SKM-1 (cell line): ENCODE data around the gene ITGAD.
"Not testable (repeated sequence)": the region's sequence is repeated elsewhere in the genome, so short reads cannot be mapped to it uniquely, and the experiment has no call there.

Experiments
- DNase-seq: peaks from one replicate; lab custom pipeline; 2025; ENCODE audit not compliant: unreplicated experiment; lab: John Stamatoyannopoulos, UW

The ITGAD gene

GRCh38 chr16:31403590-31404352 is 10.6 kb downstream of the ITGAD start:
- DNase-seq = no peak

- DNase-seq = no peak
These were observed 11.4 kb downstream of the ITGAD start for GRCh38 chr16:31404353-31405064.

- DNase-seq = no peak
These were observed 14.3 kb downstream of the ITGAD start for GRCh38 chr16:31407406-31407805.

DNA sequence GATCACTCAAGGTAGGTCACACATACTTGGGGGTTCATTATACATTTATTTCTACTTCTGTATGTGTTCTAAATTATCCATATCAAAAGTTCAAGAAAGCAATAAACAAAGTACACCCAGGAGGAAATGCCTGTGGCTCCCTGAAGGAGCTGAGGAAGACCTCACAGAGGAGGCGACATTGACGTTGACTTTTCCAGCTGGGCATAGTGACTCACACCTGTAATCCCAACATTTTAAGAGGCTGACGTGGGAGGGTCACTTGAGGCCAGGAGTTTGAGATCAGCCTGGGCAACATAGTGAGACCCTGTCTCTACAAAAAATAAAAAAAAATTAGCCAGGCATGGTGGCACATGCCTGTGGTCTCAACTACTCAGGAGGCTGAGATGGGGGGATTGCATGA is 16.3 kb downstream of the ITGAD start:
- no peak for DNase-seq

- no peak for DNase-seq
These were observed 16.9 kb downstream of the ITGAD start for GRCh38 chr16:31410082-31410481.

- no peak for DNase-seq
These were observed 18.1 kb downstream of the ITGAD start for GRCh38 chr16:31411024-31411844.

GRCh38 chr16:31412750-31413149 is 19.6 kb downstream of the ITGAD start:
- no peak for DNase-seq

DNA sequence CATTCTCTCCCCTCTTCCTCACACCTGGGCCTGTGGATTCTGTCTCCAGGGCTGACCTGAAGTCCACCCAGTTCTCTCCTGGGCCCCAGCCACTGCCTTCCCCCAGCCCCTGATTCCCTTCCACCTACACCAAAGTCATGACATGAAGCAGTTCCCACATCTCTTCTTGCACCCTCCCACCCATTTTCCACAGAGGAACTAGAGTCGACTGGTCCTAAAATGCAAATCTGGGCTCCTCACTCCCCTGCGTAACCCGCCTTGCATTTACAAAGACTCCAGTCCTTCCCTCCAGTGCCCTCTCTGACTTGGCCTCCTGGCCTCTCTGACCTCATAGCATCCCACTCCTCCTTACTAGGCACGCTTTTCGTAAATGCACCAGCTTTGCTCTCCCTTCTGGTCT is 20.2 kb downstream of the ITGAD start:
- DNase-seq = no peak

DNA sequence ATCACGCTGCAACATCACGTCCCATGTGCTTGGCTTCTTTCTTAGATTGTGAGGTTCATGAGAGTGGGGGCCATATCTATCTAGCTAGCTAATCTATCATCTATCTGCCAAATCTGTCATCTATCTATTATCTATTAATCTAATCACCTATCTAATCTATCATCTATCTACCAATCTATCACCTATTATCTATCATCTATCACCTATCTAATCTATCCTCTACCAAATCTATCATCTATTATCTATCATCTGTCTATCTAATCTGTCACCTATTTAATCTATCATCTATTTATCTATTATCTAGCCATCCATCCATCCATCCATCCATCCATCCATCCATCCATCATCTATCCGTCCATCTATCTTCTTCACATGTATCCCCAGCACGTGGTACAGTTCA is 20.8 kb downstream of the ITGAD start:
- no peak for DNase-seq

DNA sequence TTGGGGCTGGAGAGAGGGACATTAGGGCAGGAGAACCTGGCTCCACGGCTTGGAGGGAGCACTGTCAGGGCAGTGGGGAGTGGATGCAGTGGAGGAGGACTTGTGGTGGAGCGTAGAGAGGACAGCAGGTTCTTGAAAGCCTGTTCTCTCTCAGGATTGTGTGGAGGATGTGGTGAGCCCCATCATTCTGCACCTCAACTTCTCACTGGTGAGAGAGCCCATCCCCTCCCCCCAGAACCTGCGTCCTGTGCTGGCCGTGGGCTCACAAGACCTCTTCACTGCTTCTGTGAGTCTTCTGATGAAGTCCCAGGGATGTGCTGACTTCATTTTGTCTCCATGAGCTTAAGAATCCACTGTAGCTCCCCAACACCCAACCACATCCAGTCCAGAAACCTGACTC is 21.6 kb downstream of the ITGAD start:
- DNase-seq = no peak

- no peak for DNase-seq
These were observed 23.2 kb downstream of the ITGAD start for GRCh38 chr16:31416371-31416770.

- DNase-seq = not testable (repeated sequence)
These were observed 23.9 kb downstream of the ITGAD start for GRCh38 chr16:31417036-31417435.

- no peak for DNase-seq
These were observed 24.8 kb downstream of the ITGAD start for GRCh38 chr16:31417916-31418315.

- DNase-seq = no peak
These were observed 26.9 kb downstream of the ITGAD start for GRCh38 chr16:31420037-31420436.

DNA sequence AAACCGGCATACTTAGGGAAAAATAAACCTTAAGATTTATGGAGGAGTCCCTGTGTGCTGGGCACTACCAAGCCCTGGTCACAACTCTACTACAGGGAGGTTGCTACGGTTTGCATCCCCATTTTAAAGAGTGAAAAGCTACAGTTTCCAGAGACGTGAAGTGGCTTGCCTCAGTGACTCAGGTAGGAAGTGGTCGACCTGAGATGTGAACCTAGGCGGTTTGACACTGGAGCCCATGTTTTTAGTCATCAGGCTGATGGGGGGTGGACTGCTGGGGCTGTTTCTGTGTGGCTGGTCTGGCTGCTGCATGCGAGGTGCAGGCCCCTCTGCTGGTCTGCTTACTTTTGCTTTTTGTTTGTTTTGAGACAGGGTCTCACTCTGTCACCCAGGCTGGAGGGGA is 28.5 kb downstream of the ITGAD start:
- DNase-seq = no peak

- no peak for DNase-seq
These were observed 30.1 kb downstream of the ITGAD start for GRCh38 chr16:31423241-31423640.

DNA sequence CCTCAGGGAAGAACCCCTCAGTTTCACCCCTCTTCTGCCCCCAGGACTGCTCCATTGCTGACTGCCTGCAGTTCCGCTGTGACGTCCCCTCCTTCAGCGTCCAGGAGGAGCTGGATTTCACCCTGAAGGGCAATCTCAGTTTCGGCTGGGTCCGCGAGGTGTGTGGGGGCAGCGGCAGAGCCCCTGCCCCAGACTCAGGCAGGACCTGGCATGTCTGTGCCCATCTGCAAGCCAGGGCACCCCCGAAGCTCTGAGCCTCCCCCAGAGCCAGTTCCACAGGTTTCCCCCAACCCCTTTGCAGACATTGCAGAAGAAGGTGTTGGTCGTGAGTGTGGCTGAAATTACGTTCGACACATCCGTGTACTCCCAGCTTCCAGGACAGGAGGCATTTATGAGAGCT is 30.7 kb downstream of the ITGAD start:
- DNase-seq = no peak

DNA sequence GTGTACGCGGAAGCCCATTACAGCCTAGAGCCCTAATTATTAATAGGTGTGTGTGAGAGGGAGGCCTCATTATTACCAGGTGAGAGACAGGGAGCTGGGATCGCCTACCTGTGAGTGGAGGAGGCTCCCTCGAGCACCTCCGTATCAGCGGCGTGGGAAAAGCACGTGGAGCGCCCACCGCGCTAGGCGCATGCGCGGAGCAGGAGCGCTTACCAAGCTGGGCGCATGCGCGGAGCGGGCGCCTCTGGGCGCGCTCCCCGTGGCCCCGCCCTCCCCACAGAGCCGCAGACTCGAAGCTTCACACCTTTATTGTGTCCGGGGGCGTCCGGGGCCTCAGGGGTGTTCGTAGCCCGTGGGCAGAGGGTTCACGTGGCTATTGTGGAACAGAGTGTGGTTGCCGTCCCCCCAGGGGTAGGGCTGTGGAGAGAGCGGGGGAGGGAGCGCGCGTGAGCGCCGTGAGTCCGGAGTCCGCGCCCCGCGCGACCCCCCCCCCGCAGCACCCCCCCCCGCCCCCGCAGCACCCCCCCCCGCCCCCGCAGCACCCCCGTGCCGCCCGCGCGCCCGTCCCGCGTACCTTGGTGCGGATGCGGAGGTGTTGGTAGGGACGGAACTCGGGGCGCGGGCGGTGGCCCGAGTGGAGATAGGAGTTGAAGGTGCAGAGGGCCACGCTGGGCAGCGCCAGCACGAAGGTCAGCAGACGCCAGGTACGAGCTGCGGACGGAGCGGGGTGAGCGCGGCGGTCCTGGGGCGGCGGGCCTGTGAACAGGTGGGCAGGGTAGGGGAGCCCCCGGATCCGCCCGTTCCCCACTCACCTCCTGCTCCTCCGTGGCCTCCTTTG is 34.5 kb downstream of the ITGAD start:
- no peak for DNase-seq

DNA sequence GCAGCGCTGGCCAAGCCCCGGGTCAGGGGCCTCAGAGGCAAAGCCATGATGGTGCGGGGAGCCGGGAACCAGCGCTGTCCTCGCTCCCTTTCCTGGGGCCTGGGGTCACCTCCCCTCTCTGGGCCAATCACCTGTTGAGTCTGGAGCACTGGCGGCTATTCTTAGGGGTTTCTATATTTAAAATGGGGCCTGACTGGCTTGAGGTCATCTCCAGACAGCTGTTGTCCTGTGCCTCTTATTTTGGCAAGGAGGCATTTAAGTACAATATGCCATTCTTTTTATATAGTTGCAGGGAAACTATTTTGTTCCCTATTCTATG is 35.1 kb downstream of the ITGAD start, which contains the start of gene COX6A2:
Gene COX6A2 (minus strand): TSS at position 82 of the 319 bp plus-strand sequence. CDS start 35 bp downstream, at position 47.
- no peak for DNase-seq

DNA sequence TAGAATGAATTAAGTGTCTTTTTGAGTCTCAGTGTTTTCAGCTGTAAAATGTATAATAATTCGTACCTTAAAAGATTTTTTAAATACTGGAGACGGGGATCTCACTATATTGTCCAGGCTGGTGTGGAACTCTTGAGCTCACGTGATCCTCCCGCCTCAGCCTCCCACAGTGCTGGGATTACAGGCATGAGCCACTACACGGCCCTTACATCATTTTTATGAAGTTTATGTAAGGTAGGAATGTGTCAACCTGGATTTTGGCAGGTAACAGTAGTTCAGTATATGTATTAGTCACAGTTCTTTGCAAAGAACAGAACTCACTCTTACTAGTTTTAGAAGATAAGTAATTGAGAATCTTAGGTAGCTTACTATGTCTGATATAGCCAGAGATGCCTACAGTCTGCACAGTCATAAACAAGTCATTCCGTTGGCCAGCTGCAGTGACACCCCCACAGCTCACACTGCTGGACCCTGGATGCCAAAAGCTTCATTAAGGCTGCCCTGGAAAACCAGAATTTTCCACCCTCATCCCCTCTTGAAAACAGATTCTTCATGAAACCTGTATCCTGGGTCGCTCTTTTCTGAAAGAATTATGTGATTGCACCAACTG is 35.6 kb downstream of the ITGAD start:
- DNase-seq = no peak
